C4-2B (cell line): Measurements from ENCODE around the gene C6orf15.

ENCODE experiments used
- H3K27ac ChIP-seq: fragments of 450-650 bp; 2 replicates; pipeline ENCODE4 v1.5.1; 2017
- ZFX ChIP-seq: fragments of 450-650 bp; IDR thresholded peaks from 2 replicates; pipeline ENCODE4 v1.6.1; 2017
- TF ChIP-seq, protein P1 (sequence below): fragments of 450-650 bp; conservative IDR thresholded peaks from 2 replicates; pipeline ENCODE4 v1.5.1; 2017; ENCODE audit warnings: mild to moderate bottlenecking

The C6orf15 gene

DNA sequence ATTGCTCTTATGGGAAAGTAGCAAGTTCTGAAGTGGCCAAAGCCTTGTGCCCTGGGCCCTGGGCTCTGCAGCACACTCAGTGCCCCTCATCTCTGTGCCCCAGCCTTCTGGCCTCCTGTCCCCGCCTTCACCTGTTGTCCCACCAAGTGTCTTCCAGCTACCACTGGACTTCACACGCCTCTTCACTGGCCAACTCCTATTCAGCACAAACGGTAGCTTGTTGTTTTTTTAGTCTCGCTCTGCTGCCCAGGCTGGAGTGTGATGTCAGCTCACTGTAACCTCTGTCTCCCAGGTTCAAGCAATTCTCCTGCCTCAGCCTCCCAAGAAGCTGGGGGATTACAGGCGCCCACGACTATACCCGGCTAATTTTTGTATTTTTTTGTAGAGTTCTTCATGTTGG lies 40.4 kb upstream of the C6orf15 start:
- TF ChIP-seq, protein P1, sequence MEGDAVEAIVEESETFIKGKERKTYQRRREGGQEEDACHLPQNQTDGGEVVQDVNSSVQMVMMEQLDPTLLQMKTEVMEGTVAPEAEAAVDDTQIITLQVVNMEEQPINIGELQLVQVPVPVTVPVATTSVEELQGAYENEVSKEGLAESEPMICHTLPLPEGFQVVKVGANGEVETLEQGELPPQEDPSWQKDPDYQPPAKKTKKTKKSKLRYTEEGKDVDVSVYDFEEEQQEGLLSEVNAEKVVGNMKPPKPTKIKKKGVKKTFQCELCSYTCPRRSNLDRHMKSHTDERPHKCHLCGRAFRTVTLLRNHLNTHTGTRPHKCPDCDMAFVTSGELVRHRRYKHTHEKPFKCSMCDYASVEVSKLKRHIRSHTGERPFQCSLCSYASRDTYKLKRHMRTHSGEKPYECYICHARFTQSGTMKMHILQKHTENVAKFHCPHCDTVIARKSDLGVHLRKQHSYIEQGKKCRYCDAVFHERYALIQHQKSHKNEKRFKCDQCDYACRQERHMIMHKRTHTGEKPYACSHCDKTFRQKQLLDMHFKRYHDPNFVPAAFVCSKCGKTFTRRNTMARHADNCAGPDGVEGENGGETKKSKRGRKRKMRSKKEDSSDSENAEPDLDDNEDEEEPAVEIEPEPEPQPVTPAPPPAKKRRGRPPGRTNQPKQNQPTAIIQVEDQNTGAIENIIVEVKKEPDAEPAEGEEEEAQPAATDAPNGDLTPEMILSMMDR, result no peak
- TF ChIP-seq ZFX, result no peak
- no peak overlapping the region for H3K27ac ChIP-seq

DNA sequence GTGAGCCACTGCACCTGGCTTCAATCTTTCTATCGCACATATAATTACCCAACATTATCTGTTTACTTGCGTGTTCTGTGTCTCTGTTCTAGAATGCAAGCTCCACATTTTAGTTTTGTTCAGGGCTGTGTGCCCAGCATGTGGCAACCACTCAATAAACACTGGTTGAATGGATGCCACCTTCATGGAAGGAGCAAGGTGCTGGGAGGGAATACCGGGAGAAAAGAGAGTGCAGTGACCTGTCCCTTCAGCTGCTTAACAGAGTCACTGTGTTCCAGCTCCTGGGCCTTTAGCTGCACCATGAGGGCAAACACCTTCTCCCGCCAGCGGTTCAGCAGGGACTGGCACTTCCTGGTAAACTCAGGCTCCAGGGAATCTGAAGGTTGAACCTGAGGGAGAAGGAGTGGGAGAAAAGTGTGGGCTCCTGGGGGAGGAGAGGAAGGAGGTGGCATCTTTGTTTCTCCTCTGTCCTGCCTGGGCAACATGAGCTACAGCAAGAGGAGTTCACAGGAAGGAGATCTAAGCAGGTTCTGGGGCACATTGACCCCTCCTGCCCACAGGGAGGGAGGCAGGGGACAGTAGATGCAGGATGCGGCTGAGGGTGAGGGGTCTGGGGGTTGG lies 37.6 kb upstream of the C6orf15 start:
- H3K27ac ChIP-seq, result peak overlapping the region; percentile 13; the same call in 1 of the 2 replicates
- no peak for TF ChIP-seq ZFX
- TF ChIP-seq, protein P1, result no peak

DNA sequence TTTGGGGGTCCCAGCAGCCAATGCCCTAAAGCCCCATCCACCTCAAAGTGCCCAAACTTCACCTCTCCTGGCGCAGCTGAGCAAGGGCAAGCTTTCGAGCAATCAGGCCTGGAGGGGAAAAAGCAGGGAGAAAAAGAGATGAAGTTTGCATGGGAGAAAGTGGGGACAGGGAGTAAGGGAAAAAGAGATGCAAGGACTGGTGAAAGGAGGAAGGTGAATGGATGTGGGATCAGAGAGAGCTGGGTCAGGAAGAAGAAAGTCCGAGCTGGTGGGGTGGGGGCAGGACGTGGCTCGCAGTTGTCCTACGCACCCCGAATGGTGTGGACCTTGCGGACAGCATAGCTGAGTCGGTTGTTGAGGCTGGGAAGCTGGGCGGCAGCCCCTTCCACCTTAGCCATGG lies 33.0 kb upstream of the C6orf15 start:
- no peak for TF ChIP-seq ZFX
- TF ChIP-seq, protein P1, result no peak
- peak overlapping the region; percentile 31; the same call in 1 of the 2 replicates for H3K27ac ChIP-seq

DNA sequence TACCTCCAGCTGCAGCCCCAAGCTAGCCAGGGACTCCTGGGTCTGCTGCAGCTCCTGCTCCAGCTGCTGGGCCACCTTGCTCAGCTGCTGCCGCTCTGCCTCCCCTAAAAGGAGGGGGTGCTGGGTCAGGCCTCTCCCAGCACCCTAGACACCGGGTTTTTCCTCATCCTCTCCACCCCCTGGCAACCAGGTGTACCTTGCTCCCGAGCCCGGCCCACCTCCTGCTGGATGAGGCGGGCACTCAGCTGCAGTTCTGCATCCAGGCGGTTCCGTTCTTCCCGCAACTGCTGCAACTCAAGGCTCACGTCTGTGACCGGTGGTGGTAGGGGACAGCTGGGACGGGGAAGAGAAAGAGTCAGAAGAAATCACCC lies 32.6 kb upstream of the C6orf15 start:
- TF ChIP-seq ZFX, result no peak
- TF ChIP-seq, protein P1, result no peak
- peak overlapping the region; percentile 31 for H3K27ac ChIP-seq

DNA sequence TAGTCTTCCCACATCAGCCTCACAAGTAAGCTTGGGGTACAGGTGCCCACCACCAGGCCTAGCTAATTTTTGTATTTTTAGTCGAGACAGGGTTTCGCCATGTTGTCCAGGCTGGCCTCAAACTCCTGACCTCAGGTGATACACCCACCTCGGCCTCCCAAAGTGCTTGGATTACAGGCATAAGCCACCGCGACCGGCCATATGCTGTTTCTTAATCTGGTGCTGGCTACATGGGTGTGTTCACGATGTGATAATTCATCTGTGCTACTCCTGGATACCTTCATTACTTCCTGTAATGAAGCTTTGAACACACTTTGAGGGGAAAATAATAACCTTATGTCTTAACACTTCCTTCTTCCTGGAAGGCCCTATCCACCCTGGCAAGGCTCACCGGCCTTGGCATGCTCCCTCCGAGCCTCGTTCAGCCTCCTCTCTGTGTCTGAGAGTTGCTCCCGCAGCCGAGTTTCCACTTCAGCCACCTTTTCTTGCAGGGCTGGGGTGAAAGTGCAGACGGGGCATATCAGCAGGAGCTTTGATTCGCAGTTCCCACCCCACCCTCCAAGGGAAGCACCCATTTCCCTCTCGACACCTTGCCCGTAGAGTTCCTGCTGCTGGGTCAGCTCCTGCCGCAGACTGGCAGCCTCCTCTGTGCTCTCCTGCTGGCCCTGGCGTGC lies 32.1 kb upstream of the C6orf15 start:
- TF ChIP-seq, protein P1, result no peak
- TF ChIP-seq ZFX, result no peak
- H3K27ac ChIP-seq, result peak overlapping the region; percentile 31

- no peak overlapping the region for H3K27ac ChIP-seq
- TF ChIP-seq ZFX, result no peak
- TF ChIP-seq, protein P1, result no peak
Measured at GRCh38 chr6:31143148-31143547, 30.8 kb upstream of the C6orf15 start.

DNA sequence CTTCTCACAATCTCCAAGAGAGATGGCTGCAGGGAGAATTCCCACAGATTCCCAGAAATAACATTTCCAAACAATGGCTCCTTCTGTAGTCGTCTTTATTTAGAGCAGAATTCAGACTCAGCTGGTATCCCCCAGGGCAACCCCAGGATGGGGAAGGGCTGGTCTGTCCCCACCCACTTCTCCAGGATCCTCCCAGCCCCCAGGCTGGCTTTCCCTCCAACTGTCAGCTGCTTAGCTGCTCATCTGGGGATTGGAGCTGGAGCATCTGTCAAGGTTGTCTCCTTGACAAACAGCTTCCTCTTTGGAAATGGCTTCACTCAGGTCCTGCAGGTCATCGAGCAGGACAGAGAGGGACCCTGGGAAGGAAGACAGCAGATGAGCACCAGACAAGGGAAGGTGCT lies 30.0 kb upstream of the C6orf15 start:
- TF ChIP-seq ZFX, result no peak
- TF ChIP-seq, protein P1, result no peak
- no peak overlapping the region for H3K27ac ChIP-seq
